ENCODE data around the gene CDIP1. TPM values are rescaled to one million over a fixed set of nuclear protein-coding genes. Genes with fewer than 3 reads are reported as not detected.

The CDIP1 gene
- total RNA-seq, 1 donor from 2014 or later, result 41.3 TPM

DNA sequence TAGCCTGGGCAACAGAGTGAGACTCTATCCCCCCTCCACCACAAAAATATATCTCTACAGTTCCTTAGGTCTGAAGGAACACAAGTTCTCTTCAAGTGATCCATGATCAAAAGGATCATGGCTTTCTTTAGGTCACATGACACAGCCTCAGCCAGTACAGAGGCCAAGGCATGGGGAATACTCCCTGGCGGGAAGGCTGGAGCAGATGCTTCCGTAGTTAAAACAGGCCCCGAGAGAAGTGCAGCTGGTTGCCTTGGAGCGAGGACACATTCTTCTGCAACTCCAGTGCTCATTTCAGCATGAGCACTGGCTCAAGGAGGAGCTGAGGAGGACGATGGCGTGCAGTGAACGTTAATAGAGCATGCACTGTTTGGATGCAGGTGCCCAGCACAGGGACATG lies 13.5 kb downstream of the CDIP1 start:
- Mint-ChIP-seq H3K36me3 (peaks cover 3% of the 10 kb centered on the region), H3K9me3 (no peaks in the 10 kb centered on the region), H3K27me3 (no peaks in the 10 kb centered on the region), H3K4me1 (ENCODE audit: unreplicated experiment) (peaks cover 31% of the 10 kb centered on the region), H3K27ac (no peak overlapping the region), H3K4me3 (no peak overlapping the region)
- TF ChIP-seq, protein P1, sequence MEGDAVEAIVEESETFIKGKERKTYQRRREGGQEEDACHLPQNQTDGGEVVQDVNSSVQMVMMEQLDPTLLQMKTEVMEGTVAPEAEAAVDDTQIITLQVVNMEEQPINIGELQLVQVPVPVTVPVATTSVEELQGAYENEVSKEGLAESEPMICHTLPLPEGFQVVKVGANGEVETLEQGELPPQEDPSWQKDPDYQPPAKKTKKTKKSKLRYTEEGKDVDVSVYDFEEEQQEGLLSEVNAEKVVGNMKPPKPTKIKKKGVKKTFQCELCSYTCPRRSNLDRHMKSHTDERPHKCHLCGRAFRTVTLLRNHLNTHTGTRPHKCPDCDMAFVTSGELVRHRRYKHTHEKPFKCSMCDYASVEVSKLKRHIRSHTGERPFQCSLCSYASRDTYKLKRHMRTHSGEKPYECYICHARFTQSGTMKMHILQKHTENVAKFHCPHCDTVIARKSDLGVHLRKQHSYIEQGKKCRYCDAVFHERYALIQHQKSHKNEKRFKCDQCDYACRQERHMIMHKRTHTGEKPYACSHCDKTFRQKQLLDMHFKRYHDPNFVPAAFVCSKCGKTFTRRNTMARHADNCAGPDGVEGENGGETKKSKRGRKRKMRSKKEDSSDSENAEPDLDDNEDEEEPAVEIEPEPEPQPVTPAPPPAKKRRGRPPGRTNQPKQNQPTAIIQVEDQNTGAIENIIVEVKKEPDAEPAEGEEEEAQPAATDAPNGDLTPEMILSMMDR (conservative IDR thresholded peaks at IDR 0.05), result no peak
- no peak for DNase-seq (ENCODE audit: extremely low spot score, unreplicated experiment)

DNA sequence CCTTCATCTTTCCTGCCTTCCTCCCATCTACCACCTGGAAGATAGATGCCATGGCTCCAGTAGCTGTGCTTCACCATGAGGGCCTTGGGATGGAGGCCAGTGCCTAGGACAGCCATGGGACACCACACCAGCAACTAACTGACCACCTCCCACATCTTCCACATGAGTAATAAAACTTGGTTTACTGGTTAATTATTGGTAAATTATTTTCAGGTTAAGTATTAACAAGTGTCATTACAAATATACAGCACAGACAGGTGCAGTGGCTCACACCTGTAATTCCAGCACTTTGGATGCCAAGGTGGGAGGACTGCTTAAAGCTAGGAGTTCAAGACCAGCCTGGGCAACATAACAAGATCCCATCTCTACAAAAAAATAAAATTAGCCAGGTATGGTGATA lies 14.0 kb downstream of the CDIP1 start:
- DNase-seq (ENCODE audit: extremely low spot score, unreplicated experiment), result no peak
- no peaks in the 10 kb centered on the region for H3K27me3 Mint-ChIP-seq
- no peaks in the 10 kb centered on the region for H3K9me3 Mint-ChIP-seq
- TF ChIP-seq, protein P1 (conservative IDR thresholded peaks at IDR 0.05), result no peak
- no peak overlapping the region for H3K27ac Mint-ChIP-seq
- peaks cover 33% of the 10 kb centered on the region for H3K4me1 Mint-ChIP-seq (ENCODE audit: unreplicated experiment)
- no peak overlapping the region for H3K4me3 Mint-ChIP-seq
- H3K36me3 Mint-ChIP-seq, result peaks cover 3% of the 10 kb centered on the region

DNA sequence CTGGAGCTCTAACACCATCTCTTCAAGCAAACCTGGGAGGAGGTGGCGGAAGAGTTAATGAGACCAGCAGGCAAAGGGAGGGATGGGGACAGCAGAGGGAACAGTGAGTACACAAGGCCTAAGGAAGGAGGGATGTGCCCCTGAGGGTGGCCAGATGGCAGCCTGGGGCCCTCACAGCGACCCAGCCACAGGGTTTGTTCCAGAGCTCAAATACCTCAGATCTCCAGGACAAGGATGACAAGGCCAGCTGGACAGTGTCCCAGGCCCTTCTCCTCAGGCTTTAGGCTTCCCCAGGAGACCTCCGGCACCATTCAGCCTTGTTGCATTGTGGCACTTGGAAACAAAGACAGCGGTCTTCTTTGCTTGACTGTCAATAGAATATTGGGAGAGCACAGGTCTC lies 14.9 kb downstream of the CDIP1 start:
- peaks cover 3% of the 10 kb centered on the region for H3K36me3 Mint-ChIP-seq
- peaks cover 32% of the 10 kb centered on the region for H3K4me1 Mint-ChIP-seq (ENCODE audit: unreplicated experiment)
- H3K27ac Mint-ChIP-seq, result no peak overlapping the region
- no peaks in the 10 kb centered on the region for H3K9me3 Mint-ChIP-seq
- no peak for DNase-seq (ENCODE audit: extremely low spot score, unreplicated experiment)
- no peaks in the 10 kb centered on the region for H3K27me3 Mint-ChIP-seq
- TF ChIP-seq, protein P1 (conservative IDR thresholded peaks at IDR 0.05), result no peak
- no peak overlapping the region for H3K4me3 Mint-ChIP-seq

DNA sequence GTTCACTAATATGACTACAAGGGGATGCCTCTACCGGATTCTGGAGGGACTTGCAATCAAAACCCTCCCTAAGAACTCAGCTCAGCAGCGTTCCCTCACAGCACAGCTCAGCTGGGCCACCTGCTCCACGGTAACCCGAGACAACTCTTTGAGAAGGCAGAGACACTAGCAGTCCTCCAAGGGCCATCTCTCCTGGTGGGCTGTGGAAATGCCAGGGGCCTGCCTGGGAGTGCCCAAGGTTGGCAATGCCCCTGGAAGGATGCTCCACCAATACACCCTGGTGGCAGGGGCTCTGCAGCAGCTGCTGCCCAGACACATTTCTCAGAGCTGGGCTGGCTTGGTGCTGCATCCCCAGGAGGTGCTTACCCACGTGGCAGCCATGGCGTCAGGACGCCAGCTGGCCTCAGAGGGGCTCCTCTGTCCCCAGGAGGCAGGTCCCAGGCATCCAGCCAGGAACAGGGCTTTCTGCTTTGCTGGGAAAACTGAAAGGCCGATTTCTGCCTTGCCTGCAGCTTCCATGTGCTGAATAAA lies 16.5 kb downstream of the CDIP1 start:
- no peak overlapping the region for H3K4me3 Mint-ChIP-seq
- H3K9me3 Mint-ChIP-seq, result no peaks in the 10 kb centered on the region
- no peaks in the 10 kb centered on the region for H3K27me3 Mint-ChIP-seq
- no peaks in the 10 kb centered on the region for H3K36me3 Mint-ChIP-seq
- TF ChIP-seq, protein P1 (conservative IDR thresholded peaks at IDR 0.05), result no peak
- DNase-seq (ENCODE audit: extremely low spot score, unreplicated experiment), result no peak
- H3K27ac Mint-ChIP-seq, result no peak overlapping the region
- peaks cover 28% of the 10 kb centered on the region for H3K4me1 Mint-ChIP-seq (ENCODE audit: unreplicated experiment)

DNA sequence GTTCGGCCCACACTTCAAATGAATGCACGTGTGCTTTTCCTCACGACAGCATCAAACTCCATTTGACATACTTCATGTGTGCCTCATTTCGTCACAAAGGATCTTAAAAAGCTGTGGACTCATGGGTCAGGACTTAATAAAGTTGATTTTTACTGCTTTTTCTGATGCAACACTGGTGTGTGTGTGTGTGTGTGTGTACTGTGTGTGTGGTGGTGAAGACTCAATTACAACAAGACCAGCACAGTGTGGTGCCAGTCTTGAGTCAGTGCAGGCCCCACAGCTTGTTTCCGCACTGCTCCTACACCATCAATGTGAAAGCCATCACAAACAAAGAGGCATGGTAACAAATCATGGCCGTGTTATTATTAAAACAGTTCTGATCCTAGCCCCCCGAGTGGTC lies 17.7 kb downstream of the CDIP1 start:
- Mint-ChIP-seq H3K4me1 (ENCODE audit: unreplicated experiment) (peaks cover 30% of the 10 kb centered on the region), H3K4me3 (no peak overlapping the region), H3K27ac (no peak overlapping the region), H3K27me3 (no peaks in the 10 kb centered on the region), H3K36me3 (no peaks in the 10 kb centered on the region), H3K9me3 (no peaks in the 10 kb centered on the region)
- TF ChIP-seq, protein P1 (conservative IDR thresholded peaks at IDR 0.05), result no peak
- DNase-seq (ENCODE audit: extremely low spot score, unreplicated experiment), result no peak
